K562 (cell line): ENCODE results near the gene POMT2. TPM values are rescaled to one million over a fixed set of nuclear protein-coding genes. Genes with fewer than 3 reads are reported as not detected.

Experiments
- GTF2F1 ChIP-seq: IDR thresholded peaks from 2 replicates; pipeline ENCODE4 v1.6.1; 2011; ENCODE audit warnings: low read depth, low read length, improper control_type of control experiment
- HNRNPH1 ChIP-seq: fragments of 200-400 bp; formaldehyde crosslinking; optimal IDR thresholded peaks from 2 replicates; pipeline ENCODE3; 2017; ENCODE audit warnings: low read depth, mild to moderate bottlenecking, low read length, moderate library complexity
- PHTF2 ChIP-seq: fragments of 250-450 bp; sonication (Bioruptor Pico); IDR thresholded peaks from 2 replicates; pipeline ENCODE4 v1.5.0; 2021; ENCODE audit warnings: mild to moderate bottlenecking
- SIN3B ChIP-seq: fragments of 450-650 bp; IDR thresholded peaks from 2 replicates; pipeline ENCODE4 v1.6.1; 2017; ENCODE audit warnings: low read depth, mild to moderate bottlenecking, moderate library complexity
- U2AF1 ChIP-seq: fragments of 200-400 bp; formaldehyde crosslinking; optimal IDR thresholded peaks from 2 replicates; pipeline ENCODE3; 2017; ENCODE audit warnings: mild to moderate bottlenecking, low read depth, low read length, moderate library complexity
- polyA plus RNA-seq, 8 experiments: library from polyadenylated mRNA; depleted of rRNA in 4 of 8; stranded (reverse) in 5 of 8; unstranded in 3 of 8; fragments of >200 nt; fragmentation: Nextera tagmentation in 2 of 8; fragmentation: Illumina TruSeq in 1 of 8; extraction: Ambion mirVana in 2 of 8; extraction: Trizol in 1 of 8; gene quantifications; 2 replicates each; pipeline versions ENCODE4 v1.2.1 to v1.2.3, GENCODE V29; 2011 to 2014; ENCODE audit warnings: inconsistent platforms in 1 of 8, missing spikeins in 1 of 8
- total RNA-seq, 7 experiments: library from RNA; depleted of rRNA in 6 of 7; stranded (reverse); fragments of >200 nt in 6 of 7; fragmentation: Illumina TruSeq in 2 of 7; extraction: Trizol in 2 of 7; gene quantifications; 2 replicates each; pipeline versions ENCODE4 v1.2.1 to v1.2.3, GENCODE V29; 2011 to 2021; ENCODE audit warnings: low replicate concordance in 1 of 7
- TF ChIP-seq, protein P1 (sequence below): IDR thresholded peaks from 2 replicates; pipeline ENCODE4 v1.6.1; 2016; ENCODE audit warnings: missing genetic modification characterization, missing compliant biosample characterization
- TF ChIP-seq, protein P2 (sequence below): sonication (generic); formaldehyde crosslinking; IDR thresholded peaks from 2 replicates; pipeline ENCODE4 v1.8.0; 2022; ENCODE audit warnings: missing genetic modification reagents, mild to moderate bottlenecking, borderline replicate concordance
- TF ChIP-seq, protein P3 (sequence below): fragments of 250-450 bp; sonication (Bioruptor Pico); IDR thresholded peaks from 2 replicates; pipeline ENCODE4 v1.4.0; 2020; ENCODE audit warnings: mild to moderate bottlenecking, moderate library complexity, borderline replicate concordance
- TF ChIP-seq, protein P4 (sequence below): sonication (generic); formaldehyde crosslinking; IDR thresholded peaks from 2 replicates; pipeline ENCODE4 v1.8.0; 2022; ENCODE audit warnings: mild to moderate bottlenecking, missing genetic modification reagents
- TF ChIP-seq, protein P5 (sequence below): sonication (generic); formaldehyde crosslinking; IDR thresholded peaks from 2 replicates; pipeline ENCODE4 v1.9.0; 2022; ENCODE audit warnings: mild to moderate bottlenecking, missing genetic modification reagents

POMT2 gene
- total and polyA plus RNA-seq, 9 of the 15 experiments (the other 6 are each of a cell fraction or from before 2014, with no cell fraction given) = 0.39 to 16.6 (median 7.8) TPM

DNA sequence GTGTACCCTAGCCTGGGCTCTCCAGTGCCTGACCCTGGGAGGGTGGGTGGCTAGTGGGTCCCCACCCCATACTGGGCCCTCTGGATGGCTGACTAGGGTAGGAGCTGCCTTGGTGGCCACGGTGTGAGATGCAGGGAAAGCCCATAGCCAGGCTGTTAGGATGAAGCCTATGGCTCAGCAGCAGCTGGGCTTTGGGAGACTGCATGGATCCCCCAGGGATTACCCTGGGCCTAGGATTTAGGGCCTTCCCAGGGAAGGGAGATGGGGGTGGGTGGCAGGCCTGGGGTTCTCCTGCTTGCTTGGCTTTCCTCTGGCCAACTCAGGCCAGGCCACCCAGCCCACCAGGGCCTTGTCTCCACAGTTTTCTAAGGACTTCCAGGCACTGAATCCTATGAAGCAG, 6.4 kb upstream of the POMT2 start (continued):
- TF ChIP-seq, protein P1, sequence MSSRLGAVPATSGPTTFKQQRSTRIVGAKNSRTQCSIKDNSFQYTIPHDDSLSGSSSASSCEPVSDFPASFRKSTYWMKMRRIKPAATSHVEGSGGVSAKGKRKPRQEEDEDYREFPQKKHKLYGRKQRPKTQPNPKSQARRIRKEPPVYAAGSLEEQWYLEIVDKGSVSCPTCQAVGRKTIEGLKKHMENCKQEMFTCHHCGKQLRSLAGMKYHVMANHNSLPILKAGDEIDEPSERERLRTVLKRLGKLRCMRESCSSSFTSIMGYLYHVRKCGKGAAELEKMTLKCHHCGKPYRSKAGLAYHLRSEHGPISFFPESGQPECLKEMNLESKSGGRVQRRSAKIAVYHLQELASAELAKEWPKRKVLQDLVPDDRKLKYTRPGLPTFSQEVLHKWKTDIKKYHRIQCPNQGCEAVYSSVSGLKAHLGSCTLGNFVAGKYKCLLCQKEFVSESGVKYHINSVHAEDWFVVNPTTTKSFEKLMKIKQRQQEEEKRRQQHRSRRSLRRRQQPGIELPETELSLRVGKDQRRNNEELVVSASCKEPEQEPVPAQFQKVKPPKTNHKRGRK (tag) = no peak
- TF ChIP-seq U2AF1 (no peak), SIN3B (no peak), HNRNPH1 (no peak), PHTF2 (no peak), GTF2F1 (no peak)
- TF ChIP-seq, protein P2, sequence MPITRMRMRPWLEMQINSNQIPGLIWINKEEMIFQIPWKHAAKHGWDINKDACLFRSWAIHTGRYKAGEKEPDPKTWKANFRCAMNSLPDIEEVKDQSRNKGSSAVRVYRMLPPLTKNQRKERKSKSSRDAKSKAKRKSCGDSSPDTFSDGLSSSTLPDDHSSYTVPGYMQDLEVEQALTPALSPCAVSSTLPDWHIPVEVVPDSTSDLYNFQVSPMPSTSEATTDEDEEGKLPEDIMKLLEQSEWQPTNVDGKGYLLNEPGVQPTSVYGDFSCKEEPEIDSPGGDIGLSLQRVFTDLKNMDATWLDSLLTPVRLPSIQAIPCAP (CRISPR knock-in tag) = no peak
- TF ChIP-seq, protein P3, sequence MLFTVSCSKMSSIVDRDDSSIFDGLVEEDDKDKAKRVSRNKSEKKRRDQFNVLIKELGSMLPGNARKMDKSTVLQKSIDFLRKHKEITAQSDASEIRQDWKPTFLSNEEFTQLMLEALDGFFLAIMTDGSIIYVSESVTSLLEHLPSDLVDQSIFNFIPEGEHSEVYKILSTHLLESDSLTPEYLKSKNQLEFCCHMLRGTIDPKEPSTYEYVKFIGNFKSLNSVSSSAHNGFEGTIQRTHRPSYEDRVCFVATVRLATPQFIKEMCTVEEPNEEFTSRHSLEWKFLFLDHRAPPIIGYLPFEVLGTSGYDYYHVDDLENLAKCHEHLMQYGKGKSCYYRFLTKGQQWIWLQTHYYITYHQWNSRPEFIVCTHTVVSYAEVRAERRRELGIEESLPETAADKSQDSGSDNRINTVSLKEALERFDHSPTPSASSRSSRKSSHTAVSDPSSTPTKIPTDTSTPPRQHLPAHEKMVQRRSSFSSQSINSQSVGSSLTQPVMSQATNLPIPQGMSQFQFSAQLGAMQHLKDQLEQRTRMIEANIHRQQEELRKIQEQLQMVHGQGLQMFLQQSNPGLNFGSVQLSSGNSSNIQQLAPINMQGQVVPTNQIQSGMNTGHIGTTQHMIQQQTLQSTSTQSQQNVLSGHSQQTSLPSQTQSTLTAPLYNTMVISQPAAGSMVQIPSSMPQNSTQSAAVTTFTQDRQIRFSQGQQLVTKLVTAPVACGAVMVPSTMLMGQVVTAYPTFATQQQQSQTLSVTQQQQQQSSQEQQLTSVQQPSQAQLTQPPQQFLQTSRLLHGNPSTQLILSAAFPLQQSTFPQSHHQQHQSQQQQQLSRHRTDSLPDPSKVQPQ (CRISPR knock-in tag) = no peak
- TF ChIP-seq, protein P4, sequence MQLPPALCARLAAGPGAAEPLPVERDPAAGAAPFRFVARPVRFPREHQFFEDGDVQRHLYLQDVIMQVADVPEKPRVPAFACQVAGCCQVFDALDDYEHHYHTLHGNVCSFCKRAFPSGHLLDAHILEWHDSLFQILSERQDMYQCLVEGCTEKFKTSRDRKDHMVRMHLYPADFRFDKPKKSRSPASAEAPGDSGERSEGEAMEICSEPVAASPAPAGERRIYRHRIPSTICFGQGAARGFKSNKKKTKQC = no peak
- TF ChIP-seq, protein P5, sequence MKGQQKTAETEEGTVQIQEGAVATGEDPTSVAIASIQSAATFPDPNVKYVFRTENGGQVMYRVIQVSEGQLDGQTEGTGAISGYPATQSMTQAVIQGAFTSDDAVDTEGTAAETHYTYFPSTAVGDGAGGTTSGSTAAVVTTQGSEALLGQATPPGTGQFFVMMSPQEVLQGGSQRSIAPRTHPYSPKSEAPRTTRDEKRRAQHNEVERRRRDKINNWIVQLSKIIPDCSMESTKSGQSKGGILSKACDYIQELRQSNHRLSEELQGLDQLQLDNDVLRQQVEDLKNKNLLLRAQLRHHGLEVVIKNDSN (CRISPR knock-in tag) = no peak
